GM18519 (cell line): Measurements from ENCODE around the gene OR4D2.

Experiments
- ATAC-seq: cut with Tn5 transposase; IDR thresholded peaks from one replicate; pipeline ENCODE4 v1.9.1; 2021; ENCODE audit warnings: mild to moderate bottlenecking, moderate library complexity; ENCODE audit not compliant: unreplicated experiment, low FRiP score

The OR4D2 gene

GRCh38 chr17:58172369-58173071 is 5.7 kb downstream of the OR4D2 start:
- ATAC-seq: no peak

- ATAC-seq: no peak
Observed at GRCh38 chr17:58174871-58175270, 8.1 kb downstream of the OR4D2 start.

GRCh38 chr17:58176200-58176599 is 9.4 kb downstream of the OR4D2 start:
- ATAC-seq: no peak

- ATAC-seq: no peak
Observed at GRCh38 chr17:58181796-58182195, 15.0 kb downstream of the OR4D2 start.

GRCh38 chr17:58183514-58183913 is 16.7 kb downstream of the OR4D2 start:
- ATAC-seq: no peak

- no peak for ATAC-seq
Observed at GRCh38 chr17:58184308-58184985, 17.7 kb downstream of the OR4D2 start.

- no peak for ATAC-seq
Observed at GRCh38 chr17:58184986-58185761, 18.4 kb downstream of the OR4D2 start.

GRCh38 chr17:58186591-58186990 is 19.8 kb downstream of the OR4D2 start:
- ATAC-seq: no peak

GRCh38 chr17:58187063-58187462 is 20.3 kb downstream of the OR4D2 start:
- no peak for ATAC-seq

- no peak for ATAC-seq
Observed at GRCh38 chr17:58187675-58188074, 20.9 kb downstream of the OR4D2 start.

- no peak for ATAC-seq
Observed at GRCh38 chr17:58189436-58190146, 22.8 kb downstream of the OR4D2 start.

GRCh38 chr17:58191241-58191896 is 24.6 kb downstream of the OR4D2 start:
- no peak for ATAC-seq

GRCh38 chr17:58192612-58193011 is 25.8 kb downstream of the OR4D2 start, which contains the start of gene EPX:
TSS of gene EPX (plus strand) at chr17:58192726. CDS start at chr17:58192847, 121 bp downstream.
- ATAC-seq: no peak

GRCh38 chr17:58193641-58194255 is 27.0 kb downstream of the OR4D2 start:
- ATAC-seq: no peak

- ATAC-seq: no peak
Observed at GRCh38 chr17:58195518-58196123, 28.8 kb downstream of the OR4D2 start.

GRCh38 chr17:58196610-58197009 is 29.8 kb downstream of the OR4D2 start:
- ATAC-seq: no peak

GRCh38 chr17:58200024-58200633 is 33.3 kb downstream of the OR4D2 start:
- ATAC-seq: no peak

- ATAC-seq: no peak
Observed at GRCh38 chr17:58202859-58203258, 36.1 kb downstream of the OR4D2 start.

- ATAC-seq: no peak
Observed at GRCh38 chr17:58204796-58205195, 38.0 kb downstream of the OR4D2 start.
